Naive thymus-derived CD4-positive, alpha-beta T cell (primary cell): Measurements from ENCODE around the gene ZNF697. TPM values are rescaled to one million over a fixed set of nuclear protein-coding genes. Genes with fewer than 3 reads are reported as not detected.
"Not testable (repeated sequence)": the region's sequence is repeated elsewhere in the genome, so short reads cannot be mapped to it uniquely, and the experiment has no call there.

Source experiments
- ATAC-seq: fragments of 150-1000 bp; cut with Tn5 transposase; 2 replicates; pipeline ENCODE4 v1.10.0; 2021; ENCODE audit warnings: mild to moderate bottlenecking, moderate library complexity
- CTCF ChIA-PET: fragments of 350-600 bp; sonication (Branson Sonifier 250); formaldehyde crosslinking; loops from one replicate; lab custom pipeline; 2021; ENCODE audit warnings: antibody characterized with exemption; lab: Charles Lee
- POLR2A ChIA-PET: fragments of 350-600 bp; sonication (Branson Sonifier 250); formaldehyde crosslinking; loops from one replicate; lab custom pipeline; 2021; ENCODE audit warnings: antibody characterized with exemption, inconsistent platforms; lab: Charles Lee
- DNase-seq, 9 donors: peaks; one replicate each; pipeline versions ENCODE4 v3.0.0 to v3.0.0-alpha.2; 2020 to 2022; ENCODE audit warnings: mixed read lengths in 1 of 9
- H3K27ac ChIP-seq: one replicate; pipeline ENCODE4 v1.7.0; 2013; ENCODE audit warnings: mild to moderate bottlenecking, low read depth, low read length, moderate library complexity
- H3K27me3 ChIP-seq, 2 donors: one replicate each; pipeline ENCODE4 v1.7.0; 2013; ENCODE audit warnings: low read length in 2 of 2, mild to moderate bottlenecking in 2 of 2, moderate library complexity in 2 of 2; ENCODE audit not compliant: control insufficient read depth in 2 of 2, insufficient read depth in 2 of 2
- H3K36me3 ChIP-seq, 3 experiments: 1 replicate in 2 of 3; 2 replicates in 1 of 3; pipeline ENCODE4 v1.7.0; 2013; ENCODE audit warnings: low read length in 3 of 3, mild to moderate bottlenecking in 3 of 3, moderate library complexity in 1 of 3; ENCODE audit not compliant: insufficient read depth in 3 of 3, control insufficient read depth in 2 of 3
- H3K4me1 ChIP-seq, 2 donors: one replicate each; pipeline ENCODE4 v1.7.0; 2013; ENCODE audit warnings: low read length in 2 of 2, mild to moderate bottlenecking in 2 of 2, moderate library complexity in 1 of 2; ENCODE audit not compliant: control insufficient read depth in 2 of 2, insufficient read depth in 2 of 2
- H3K4me3 ChIP-seq: 2 replicates; pipeline ENCODE4 v1.7.0; 2013; ENCODE audit warnings: mild to moderate bottlenecking, low read length
- H3K9me3 ChIP-seq, 3 experiments: 1 replicate in 2 of 3; 2 replicates in 1 of 3; pipeline ENCODE4 v1.7.0; 2013; ENCODE audit warnings: low read length in 3 of 3; ENCODE audit not compliant: control insufficient read depth in 2 of 3
- H3K27ac Mint-ChIP-seq, 9 donors: one replicate each; pipeline ENCODE4 v1.8.0; 2020 to 2022; ENCODE audit warnings: mixed read lengths in 9 of 9, mild to moderate bottlenecking in 8 of 9, moderate library complexity in 5 of 9, inconsistent platforms in 2 of 9
- H3K27me3 Mint-ChIP-seq, 5 donors: one replicate each; pipeline ENCODE4 v1.8.0; 2021 to 2022; ENCODE audit warnings: mixed read lengths in 5 of 5, mild to moderate bottlenecking in 1 of 5
- H3K36me3 Mint-ChIP-seq, 5 donors: one replicate each; pipeline ENCODE4 v1.8.0; 2020 to 2022; ENCODE audit warnings: mixed read lengths in 5 of 5, mild to moderate bottlenecking in 3 of 5, inconsistent platforms in 1 of 5
- H3K4me1 Mint-ChIP-seq, 7 donors: one replicate each; pipeline ENCODE4 v1.8.0; 2020 to 2022; ENCODE audit warnings: mixed read lengths in 7 of 7, mild to moderate bottlenecking in 3 of 7, inconsistent platforms in 1 of 7
- H3K4me3 Mint-ChIP-seq, 10 donors: one replicate each; pipeline ENCODE4 v1.8.0; 2020 to 2022; ENCODE audit warnings: mild to moderate bottlenecking in 10 of 10, mixed read lengths in 10 of 10, moderate library complexity in 6 of 10, inconsistent platforms in 2 of 10
- H3K9me3 Mint-ChIP-seq, 11 donors: one replicate each; pipeline ENCODE4 v1.8.0; 2020 to 2022; ENCODE audit warnings: mixed read lengths in 11 of 11, mild to moderate bottlenecking in 4 of 11, inconsistent platforms in 1 of 11, moderate library complexity in 1 of 11
- intact Hi-C, 2 donors: fragments of 100-400 bp; cut with micrococcal nuclease; formaldehyde crosslinking; loops; one replicate each; pipeline ENCODE4 v1.15.1; 2023
- polyA plus RNA-seq, 2 donors: library from polyadenylated mRNA; unstranded; fragments of 300-500 nt; fragmentation: Illumina TruSeq; gene quantifications; one replicate each; pipeline ENCODE4 v1.2.3, GENCODE V29; 2021
- total RNA-seq, 6 experiments: library from RNA in 5 of 6; stranded (reverse) in 5 of 6; gene quantifications; 1 replicate in 5 of 6; 2 replicates in 1 of 6; pipeline ENCODE4 v1.2.3 and lab custom pipeline; 2021 to 2026

The ZNF697 gene
- total and polyA plus RNA-seq, 7 experiments from 2014 or later: 0.08 to 2.1 (median 0.24) TPM; not detected in 2

DNA sequence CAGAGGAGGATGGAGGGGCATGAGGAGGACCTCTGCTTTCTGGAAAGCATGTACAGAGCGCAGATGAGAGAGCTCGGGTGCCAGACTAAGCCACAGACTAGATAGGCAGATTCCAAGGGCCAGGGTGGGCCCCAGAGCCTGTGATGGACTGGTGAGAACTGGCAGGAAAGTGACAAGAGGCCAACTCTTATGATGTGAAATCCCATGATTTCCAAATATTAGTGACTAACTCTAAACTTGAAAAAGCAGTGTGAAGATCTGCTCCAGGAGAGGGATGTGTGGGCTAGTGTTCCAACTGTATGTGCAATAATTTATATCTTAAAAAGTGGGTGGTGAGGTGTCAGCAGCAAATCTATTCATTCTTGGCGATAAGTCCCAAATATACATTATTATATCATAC lies 67.0 kb downstream of the ZNF697 start:
- H3K9me3 Mint-ChIP-seq, H3K4me3 Mint-ChIP-seq, H3K4me1 Mint-ChIP-seq, H3K27ac ChIP-seq, H3K36me3 ChIP-seq, intact Hi-C loops, H3K9me3 ChIP-seq, DNase-seq, H3K4me3 ChIP-seq, POLR2A ChIA-PET, H3K27me3 Mint-ChIP-seq, CTCF ChIA-PET, H3K4me1 ChIP-seq, H3K27me3 ChIP-seq, H3K36me3 Mint-ChIP-seq, H3K27ac Mint-ChIP-seq, ATAC-seq: not testable (repeated sequence)

DNA sequence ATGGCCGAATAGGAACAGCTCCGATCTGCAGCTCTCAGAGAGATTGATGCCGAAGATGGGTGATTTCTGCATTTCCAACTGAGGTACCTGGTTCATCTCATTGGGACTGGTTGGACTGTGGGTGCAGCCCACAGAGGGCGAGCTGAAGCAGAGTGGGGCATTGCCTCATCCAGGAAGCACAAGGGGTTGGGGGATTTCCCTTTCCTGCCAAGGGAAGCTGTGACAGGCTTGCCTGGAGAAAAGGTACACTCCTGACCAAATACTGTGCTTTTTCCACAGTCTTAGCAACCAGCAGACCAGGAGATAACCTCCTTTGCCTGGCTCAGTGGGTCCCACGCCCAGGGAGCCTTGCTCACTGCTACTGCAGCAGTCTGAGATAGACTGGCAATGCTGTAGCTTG lies 74.2 kb downstream of the ZNF697 start:
- H3K4me3 ChIP-seq: no peak overlapping the region
- no peaks in the 10 kb centered on the region for H3K27me3 ChIP-seq
- CTCF ChIA-PET: no interaction called here

DNA sequence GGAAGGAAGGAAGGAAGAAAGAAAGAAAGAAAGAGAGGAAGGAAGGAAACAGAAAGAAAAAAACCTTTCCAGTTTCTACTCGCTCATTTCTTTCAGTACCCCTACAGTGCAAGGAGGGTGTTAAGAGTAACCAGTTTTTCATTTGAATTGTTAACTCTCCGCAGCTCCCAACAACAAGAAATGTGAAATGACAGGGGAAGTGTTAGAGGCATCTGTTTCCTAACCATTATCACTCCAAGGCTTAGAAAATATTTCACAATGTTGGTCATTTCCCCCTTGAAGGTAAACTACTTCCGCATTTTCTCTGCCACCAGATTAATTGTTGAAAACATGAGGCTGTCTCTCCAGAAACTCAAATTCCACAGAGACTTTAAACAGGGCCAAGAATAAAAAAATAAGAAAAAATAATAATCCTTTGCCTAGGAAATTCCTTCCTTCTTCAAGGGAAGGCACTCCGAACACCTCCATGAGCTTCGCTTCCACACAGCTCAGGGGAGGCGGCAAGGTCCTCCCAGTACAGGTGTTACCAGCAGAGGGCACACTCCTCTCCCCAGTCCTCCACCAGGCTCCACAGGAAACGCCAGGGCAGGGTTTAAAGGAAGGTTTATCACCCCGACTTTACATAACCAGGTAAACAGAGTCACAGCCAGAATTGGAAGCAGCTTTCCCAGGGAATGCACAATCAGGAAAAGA lies 78.0 kb downstream of the ZNF697 start:
- DNase-seq, H3K27me3 ChIP-seq, H3K9me3 Mint-ChIP-seq, CTCF ChIA-PET, H3K36me3 ChIP-seq, H3K27ac Mint-ChIP-seq, H3K36me3 Mint-ChIP-seq, H3K4me3 Mint-ChIP-seq, intact Hi-C loops, H3K4me1 Mint-ChIP-seq, H3K27ac ChIP-seq, H3K4me3 ChIP-seq, H3K4me1 ChIP-seq, POLR2A ChIA-PET, H3K9me3 ChIP-seq: not testable (repeated sequence)
- ATAC-seq: peak; percentile 44
- H3K27me3 Mint-ChIP-seq: peaks cover 7 to 43% (median 23%) of the 10 kb centered on the region in 5 donors

More for the DNA sequence above, 74.2 kb downstream of the ZNF697 start:
- no peak overlapping the region for H3K27ac ChIP-seq
- H3K27ac Mint-ChIP-seq: no peak overlapping the region
- ATAC-seq: no peak
- no peak for DNase-seq
- H3K9me3 Mint-ChIP-seq: peaks cover 0 to 6% (median 0%) of the 10 kb centered on the region in 11 donors
- peaks cover 0 to 4% (median 0%) of the 10 kb centered on the region in 5 donors for H3K36me3 Mint-ChIP-seq
- H3K9me3 ChIP-seq: no peaks in the 10 kb centered on the region
- H3K36me3 ChIP-seq: no peaks in the 10 kb centered on the region
- intact Hi-C loops: no loop called here
- POLR2A ChIA-PET: no interaction called here
- H3K27me3 Mint-ChIP-seq: peaks cover 9 to 30% (median 20%) of the 10 kb centered on the region in 5 donors
- no peaks in the 10 kb centered on the region for H3K4me1 ChIP-seq
- H3K4me3 Mint-ChIP-seq: no peak overlapping the region
- peaks cover 0 to 5% (median 0%) of the 10 kb centered on the region in 7 donors for H3K4me1 Mint-ChIP-seq

Other genes starting within 250 kb of the ZNF697 start
- gene HSD3B2, start 233.1 kb downstream of the ZNF697 start, total RNA-seq: not detected
- not detected for gene HSD3B2, start 233.1 kb downstream of the ZNF697 start, polyA plus RNA-seq
- gene HSD3B1, start 141.1 kb downstream of the ZNF697 start, total RNA-seq: not detected
- gene HSD3B1, start 141.1 kb downstream of the ZNF697 start, polyA plus RNA-seq: not detected
- 10 to 100 TPM in 3 of 5 experiments, 1 to 10 TPM in 2; 6.9 to 79.5 (median 13.3) TPM for gene PHGDH, start 63.7 kb upstream of the ZNF697 start, total RNA-seq
- gene PHGDH, start 63.7 kb upstream of the ZNF697 start, polyA plus RNA-seq: 10 to 100 TPM; 20.4 to 25.7 TPM
- not detected for gene HMGCS2, start 120.6 kb upstream of the ZNF697 start, total RNA-seq
- gene HMGCS2, start 120.6 kb upstream of the ZNF697 start, polyA plus RNA-seq: not detected
- 1 to 10 TPM in 3 of 5 experiments, under 1 TPM in 1, not detected in 1; 0.37 to 4.9 (median 3.5) TPM for gene REG4, start 163.2 kb upstream of the ZNF697 start, total RNA-seq
- gene REG4, start 163.2 kb upstream of the ZNF697 start, polyA plus RNA-seq: 1 to 10 TPM; 4.5 to 9.8 TPM
- gene ADAM30, start 248.2 kb upstream of the ZNF697 start, total RNA-seq: not detected
- gene ADAM30, start 248.2 kb upstream of the ZNF697 start, polyA plus RNA-seq: under 1 TPM in 1 of 2 donors, not detected in 1; 0.20 TPM